ENCODE data around the gene MIA2. TPM values are rescaled to one million over a fixed set of nuclear protein-coding genes. Genes with fewer than 3 reads are reported as not detected.

Gene MIA2
- total RNA-seq, 2 donors from 2014 or later: 28.7 to 45.4 TPM

DNA sequence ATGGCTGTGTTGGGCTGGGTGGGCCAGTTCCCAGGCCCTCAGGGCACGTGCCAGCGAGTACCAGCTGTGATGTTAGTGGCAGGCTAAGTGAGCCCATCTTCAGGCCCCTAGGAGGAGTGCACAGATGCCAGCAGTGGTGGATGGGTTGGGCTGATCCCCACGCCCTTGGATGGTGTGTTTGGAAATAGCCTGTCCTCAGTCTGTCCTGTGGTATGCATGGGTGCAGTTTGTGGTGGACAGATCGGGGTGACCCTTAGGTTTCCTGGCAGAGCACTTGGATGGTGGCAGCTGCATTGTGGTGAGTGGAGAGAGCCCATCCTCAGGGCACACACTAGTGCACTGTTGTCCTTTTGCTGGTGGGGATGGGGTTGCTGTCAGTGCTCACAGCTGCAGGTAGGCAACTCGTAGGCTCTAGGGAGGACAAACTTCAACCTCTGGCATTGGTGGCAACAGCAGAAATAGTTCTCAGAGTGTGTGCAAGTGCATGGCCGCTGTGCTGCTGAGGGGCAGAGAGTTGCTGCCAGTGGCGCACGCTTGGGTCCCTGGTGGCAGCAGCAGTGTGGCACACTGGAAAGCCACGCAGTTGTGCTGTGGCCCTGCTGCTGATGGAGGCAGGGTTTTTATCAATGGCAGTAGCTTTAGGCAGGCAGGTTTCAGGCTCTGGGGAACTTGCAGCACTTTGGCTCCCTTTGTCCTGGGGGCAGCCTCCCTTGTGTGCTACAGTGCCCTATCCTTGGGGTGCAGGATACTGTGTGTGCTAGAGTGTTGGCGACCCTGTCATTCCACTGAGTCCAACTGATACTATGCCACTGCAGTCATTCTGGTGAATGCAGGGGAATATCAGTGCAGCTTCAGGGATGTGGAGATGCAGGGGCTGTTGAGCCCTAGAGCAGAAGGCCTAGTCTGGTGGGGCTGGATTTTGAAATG lies 133.0 kb downstream of the MIA2 start:
- 89% methylated on average over 9 of the region's 10 CpGs for WGBS
- no peaks in the 10 kb centered on the region for H3K9me3 ChIP-seq
- no peak for DNase-seq (ENCODE audit: low spot score)
- H3K27me3 ChIP-seq (replicated peaks; ENCODE audit: insufficient read depth): no peaks in the 10 kb centered on the region
- H3K4me1 ChIP-seq (replicated peaks): no peaks in the 10 kb centered on the region
- TF ChIP-seq POLR2A (IDR thresholded peaks at IDR 0.05) (no peak), POLR2AphosphoS5 (IDR thresholded peaks at IDR 0.05) (no peak)
- TF ChIP-seq, protein P1, sequence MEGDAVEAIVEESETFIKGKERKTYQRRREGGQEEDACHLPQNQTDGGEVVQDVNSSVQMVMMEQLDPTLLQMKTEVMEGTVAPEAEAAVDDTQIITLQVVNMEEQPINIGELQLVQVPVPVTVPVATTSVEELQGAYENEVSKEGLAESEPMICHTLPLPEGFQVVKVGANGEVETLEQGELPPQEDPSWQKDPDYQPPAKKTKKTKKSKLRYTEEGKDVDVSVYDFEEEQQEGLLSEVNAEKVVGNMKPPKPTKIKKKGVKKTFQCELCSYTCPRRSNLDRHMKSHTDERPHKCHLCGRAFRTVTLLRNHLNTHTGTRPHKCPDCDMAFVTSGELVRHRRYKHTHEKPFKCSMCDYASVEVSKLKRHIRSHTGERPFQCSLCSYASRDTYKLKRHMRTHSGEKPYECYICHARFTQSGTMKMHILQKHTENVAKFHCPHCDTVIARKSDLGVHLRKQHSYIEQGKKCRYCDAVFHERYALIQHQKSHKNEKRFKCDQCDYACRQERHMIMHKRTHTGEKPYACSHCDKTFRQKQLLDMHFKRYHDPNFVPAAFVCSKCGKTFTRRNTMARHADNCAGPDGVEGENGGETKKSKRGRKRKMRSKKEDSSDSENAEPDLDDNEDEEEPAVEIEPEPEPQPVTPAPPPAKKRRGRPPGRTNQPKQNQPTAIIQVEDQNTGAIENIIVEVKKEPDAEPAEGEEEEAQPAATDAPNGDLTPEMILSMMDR (IDR thresholded peaks at IDR 0.05): no peak
- no peaks in the 10 kb centered on the region for H3K36me3 ChIP-seq
- H3K27ac ChIP-seq: no peak overlapping the region
- H3K4me3 ChIP-seq: no peak overlapping the region
- intact Hi-C loops (cut with DNase I): loop anchor here (2.0 to 5.0 kb wide), 2 partner anchors 199 to 260 kb away; no protein-coding TSS in a partner anchor

DNA sequence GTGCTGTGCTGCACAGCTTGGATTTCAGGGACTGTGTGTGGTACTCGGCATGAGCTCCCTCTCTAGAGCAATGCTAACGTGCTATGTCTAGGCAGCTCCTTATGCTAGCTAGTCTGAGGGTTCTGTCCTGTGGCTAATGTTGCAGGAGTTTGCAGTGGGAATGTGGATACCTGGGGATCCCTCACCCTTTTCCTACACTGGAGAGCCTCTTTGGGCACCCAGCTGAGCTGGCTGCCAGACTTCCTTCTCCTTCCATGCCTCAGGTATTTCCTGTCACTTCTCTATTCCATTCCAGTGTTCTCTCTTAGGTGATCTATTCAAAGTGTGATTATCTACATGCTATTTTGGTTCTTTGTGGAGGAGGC lies 133.7 kb downstream of the MIA2 start:
- intact Hi-C loops (cut with DNase I): loop anchor here (2.0 to 5.0 kb wide), 2 partner anchors 200 to 261 kb away; no protein-coding TSS in a partner anchor
- Histone ChIP-seq H3K9me3 (no peaks in the 10 kb centered on the region), H3K36me3 (no peaks in the 10 kb centered on the region), H3K4me3 (no peak overlapping the region), H3K4me1 (replicated peaks) (no peaks in the 10 kb centered on the region), H3K27me3 (replicated peaks; ENCODE audit: insufficient read depth) (no peaks in the 10 kb centered on the region), H3K27ac (no peak overlapping the region)
- TF ChIP-seq, protein P1 (IDR thresholded peaks at IDR 0.05): no peak
- TF ChIP-seq POLR2AphosphoS5 (IDR thresholded peaks at IDR 0.05): no peak
- TF ChIP-seq POLR2A (IDR thresholded peaks at IDR 0.05): no peak
- 90% methylated on average over 2 of the region's 2 CpGs for WGBS
- no peak for DNase-seq (ENCODE audit: low spot score)

DNA sequence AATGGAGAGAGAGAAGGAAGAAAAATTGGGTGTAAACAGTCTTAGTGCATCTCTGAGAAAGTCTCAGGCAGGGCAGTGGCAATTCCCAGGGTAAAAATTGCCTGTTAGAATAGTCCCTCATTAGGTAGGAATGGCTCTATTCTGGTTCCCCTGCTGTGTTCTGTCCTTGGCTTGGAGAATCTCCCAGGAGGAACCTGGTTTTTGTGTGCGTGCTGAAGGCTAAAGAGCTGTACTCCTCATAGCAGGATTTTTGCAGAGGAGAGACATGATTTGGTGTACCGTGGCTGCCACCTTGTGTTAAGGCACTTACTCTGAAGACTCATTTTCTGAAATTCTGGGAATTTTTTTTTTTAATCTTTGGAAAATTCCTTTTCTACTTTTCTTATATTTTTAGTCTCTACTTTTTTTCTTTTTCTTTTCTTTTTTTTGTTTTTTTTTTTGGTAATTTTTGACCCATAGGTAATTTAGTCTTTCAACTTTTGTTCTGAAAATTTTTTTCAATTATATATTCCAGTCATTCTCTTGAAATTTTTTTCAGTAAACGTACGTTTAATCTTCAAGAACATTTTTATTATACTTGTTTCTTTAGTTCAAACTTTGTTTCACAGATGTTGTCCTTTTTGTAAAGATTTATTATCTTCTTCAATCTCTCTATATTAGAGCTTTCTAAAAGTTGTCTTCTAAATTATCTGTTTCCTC lies 134.7 kb downstream of the MIA2 start:
- no peaks in the 10 kb centered on the region for H3K36me3 ChIP-seq
- H3K4me3 ChIP-seq: no peak overlapping the region
- WGBS: 54% methylated on average over 4 of the region's 4 CpGs
- no peaks in the 10 kb centered on the region for H3K4me1 ChIP-seq (replicated peaks)
- H3K9me3 ChIP-seq: no peaks in the 10 kb centered on the region
- TF ChIP-seq POLR2AphosphoS5 (IDR thresholded peaks at IDR 0.05): no peak
- TF ChIP-seq, protein P1 (IDR thresholded peaks at IDR 0.05): peak in 2 of 4 experiments; percentile 43 to 45
- peak; percentile 26 for DNase-seq (ENCODE audit: low spot score)
- H3K27me3 ChIP-seq (replicated peaks; ENCODE audit: insufficient read depth): no peaks in the 10 kb centered on the region
- intact Hi-C loops (cut with DNase I): loop anchor here (5.0 kb wide), 1 partner anchor 201 kb away; no protein-coding TSS in a partner anchor
- no peak overlapping the region for H3K27ac ChIP-seq

DNA sequence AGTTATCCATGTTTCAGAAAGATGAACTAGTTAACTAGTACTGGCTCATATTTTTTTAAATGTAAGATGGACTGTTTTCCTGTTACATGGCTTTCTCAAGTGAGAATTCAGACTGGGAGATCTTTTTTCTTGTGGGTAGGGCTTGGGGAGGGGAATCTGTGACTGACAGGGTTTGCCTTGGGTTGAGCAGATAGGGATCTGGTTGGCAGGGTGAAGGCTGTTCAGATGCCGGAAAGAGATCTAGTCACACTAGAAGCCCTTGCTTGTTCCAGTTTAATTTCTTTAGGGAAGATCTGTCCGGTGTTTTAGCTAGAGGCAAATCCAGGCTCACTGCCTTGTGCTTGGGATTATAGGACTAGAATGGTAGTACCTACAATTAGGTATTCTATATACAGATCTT lies 135.3 kb downstream of the MIA2 start:
- intact Hi-C loops (cut with DNase I): loop anchor here (5.0 kb wide), 1 partner anchor 202 kb away; no protein-coding TSS in a partner anchor
- H3K9me3 ChIP-seq: no peaks in the 10 kb centered on the region
- no peaks in the 10 kb centered on the region for H3K27me3 ChIP-seq (replicated peaks; ENCODE audit: insufficient read depth)
- H3K36me3 ChIP-seq: no peaks in the 10 kb centered on the region
- no peaks in the 10 kb centered on the region for H3K4me1 ChIP-seq (replicated peaks)
- WGBS: 81% methylated on average over 2 of the region's 2 CpGs
- no peak for DNase-seq (ENCODE audit: low spot score)
- no peak overlapping the region for H3K27ac ChIP-seq
- H3K4me3 ChIP-seq: no peak overlapping the region
- TF ChIP-seq POLR2AphosphoS5 (IDR thresholded peaks at IDR 0.05) (no peak), POLR2A (IDR thresholded peaks at IDR 0.05) (no peak)
- TF ChIP-seq, protein P1 (IDR thresholded peaks at IDR 0.05): no peak

Data from prostate gland (tissue), 2 donors.